ENCODE results near the gene CHRM3. TPM values are rescaled to one million over a fixed set of nuclear protein-coding genes. Genes with fewer than 3 reads are reported as not detected.

Gene CHRM3
- polyA plus RNA-seq, 1 donor (not counting 4 experiments of a cell fraction or from before 2014, with no cell fraction given): not detected

DNA sequence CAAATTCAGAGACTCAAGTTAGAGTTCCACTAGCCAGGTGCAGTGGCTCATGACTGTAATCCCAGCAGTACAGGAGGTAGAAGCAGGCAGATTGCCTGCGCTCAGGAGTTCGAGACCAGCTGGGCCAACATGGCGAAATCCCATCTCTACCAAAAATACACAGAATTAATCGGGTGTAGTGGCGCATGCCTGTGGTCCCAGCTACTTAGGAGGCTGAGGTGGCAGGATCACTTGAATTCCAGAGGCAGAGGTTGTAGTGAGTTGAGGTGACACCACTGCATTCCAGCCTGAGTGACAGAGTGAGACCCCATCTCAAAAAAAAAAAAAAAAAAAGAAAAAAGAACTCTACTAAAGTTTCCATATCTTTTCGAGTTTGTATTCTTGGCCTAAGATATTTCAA is 36.7 kb upstream of the CHRM3 start:
- Histone ChIP-seq H4K20me1 (ENCODE audit: control insufficient read depth, extremely low read depth, insufficient read depth, low read length) (no peaks in the 10 kb centered on the region), H3K9me3 (ENCODE audit: control insufficient read depth, low read depth, low read length) (no peaks in the 10 kb centered on the region), H3K27me3 (ENCODE audit: control insufficient read depth, extremely low read depth, insufficient read depth, low read length) (no peaks in the 10 kb centered on the region), H3K4me3 (ENCODE audit: control insufficient read depth in 2 of 3, extremely low read depth in 1 of 3, insufficient read depth in 2 of 3, low read depth in 1 of 3, low read length in 3 of 3) (no peak overlapping the region), H3K36me3 (ENCODE audit: control insufficient read depth in 2 of 2, extremely low read depth in 1 of 2, insufficient read depth in 2 of 2, low read length in 2 of 2) (no peaks in the 10 kb centered on the region), H3K4me2 (ENCODE audit: control insufficient read depth, extremely low read depth, insufficient read depth, low read depth, low read length) (no peak overlapping the region), H3K79me2 (ENCODE audit: control insufficient read depth, insufficient read depth, low read length) (no peaks in the 10 kb centered on the region), H2AFZ (ENCODE audit: control insufficient read depth, low read length) (no peak overlapping the region), H3K27ac (ENCODE audit: control insufficient read depth, insufficient read depth, low read length) (no peak overlapping the region), H3K4me1 (ENCODE audit: control insufficient read depth, extremely low read depth, insufficient read depth, low read length) (no peaks in the 10 kb centered on the region), H3K9me1 (ENCODE audit: control insufficient read depth, extremely low read depth, insufficient read depth, low read length) (no peaks in the 10 kb centered on the region), H3K9ac (ENCODE audit: control insufficient read depth, extremely low read depth, insufficient read depth, low read length) (no peak overlapping the region)
- TF ChIP-seq, protein P1, sequence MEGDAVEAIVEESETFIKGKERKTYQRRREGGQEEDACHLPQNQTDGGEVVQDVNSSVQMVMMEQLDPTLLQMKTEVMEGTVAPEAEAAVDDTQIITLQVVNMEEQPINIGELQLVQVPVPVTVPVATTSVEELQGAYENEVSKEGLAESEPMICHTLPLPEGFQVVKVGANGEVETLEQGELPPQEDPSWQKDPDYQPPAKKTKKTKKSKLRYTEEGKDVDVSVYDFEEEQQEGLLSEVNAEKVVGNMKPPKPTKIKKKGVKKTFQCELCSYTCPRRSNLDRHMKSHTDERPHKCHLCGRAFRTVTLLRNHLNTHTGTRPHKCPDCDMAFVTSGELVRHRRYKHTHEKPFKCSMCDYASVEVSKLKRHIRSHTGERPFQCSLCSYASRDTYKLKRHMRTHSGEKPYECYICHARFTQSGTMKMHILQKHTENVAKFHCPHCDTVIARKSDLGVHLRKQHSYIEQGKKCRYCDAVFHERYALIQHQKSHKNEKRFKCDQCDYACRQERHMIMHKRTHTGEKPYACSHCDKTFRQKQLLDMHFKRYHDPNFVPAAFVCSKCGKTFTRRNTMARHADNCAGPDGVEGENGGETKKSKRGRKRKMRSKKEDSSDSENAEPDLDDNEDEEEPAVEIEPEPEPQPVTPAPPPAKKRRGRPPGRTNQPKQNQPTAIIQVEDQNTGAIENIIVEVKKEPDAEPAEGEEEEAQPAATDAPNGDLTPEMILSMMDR (optimal IDR thresholded peaks at IDR 0.05 in 1 of 3, IDR thresholded peaks at IDR 0.05 in 1 of 3, conservative IDR thresholded peaks at IDR 0.05 in 1 of 3; ENCODE audit: extremely low read depth in 1 of 3, insufficient read depth in 2 of 3, low read length in 3 of 3): no peak
- TF ChIP-seq EZH2 (IDR thresholded peaks at IDR 0.05; ENCODE audit: low read length): no peak
- dilution Hi-C loops (cut with MboI; ENCODE audit: extremely low pct_ligation_motif_present, low sequenced_read_pairs): no loop called here
- no peak for DNase-seq (ENCODE audit: low read depth, low spot score)
- FAIRE-seq: no peak

DNA sequence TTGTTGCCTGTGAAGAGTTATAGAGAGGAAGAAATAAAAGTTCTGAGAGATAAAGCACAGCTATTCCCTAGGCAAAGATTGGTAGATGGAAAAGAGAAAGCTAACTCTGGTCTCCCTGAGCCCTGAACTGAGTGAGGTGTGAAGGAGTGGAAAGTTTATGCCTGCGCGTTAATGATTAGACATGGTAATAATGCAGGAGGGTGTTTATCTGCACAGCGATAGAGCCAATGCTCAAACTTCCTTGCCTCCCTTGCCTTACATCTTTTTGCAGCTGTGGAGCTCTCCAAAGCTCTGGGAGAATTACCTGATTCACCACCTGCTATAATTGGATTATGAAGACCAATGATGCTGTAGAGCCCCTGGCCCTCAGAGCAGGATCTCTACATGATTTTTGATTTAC is 32.8 kb upstream of the CHRM3 start:
- Histone ChIP-seq H3K9ac (ENCODE audit: control insufficient read depth, extremely low read depth, insufficient read depth, low read length) (no peak overlapping the region), H3K4me3 (ENCODE audit: control insufficient read depth in 2 of 3, extremely low read depth in 1 of 3, insufficient read depth in 2 of 3, low read depth in 1 of 3, low read length in 3 of 3) (no peak overlapping the region), H3K4me1 (ENCODE audit: control insufficient read depth, extremely low read depth, insufficient read depth, low read length) (no peaks in the 10 kb centered on the region), H3K27me3 (ENCODE audit: control insufficient read depth, extremely low read depth, insufficient read depth, low read length) (no peaks in the 10 kb centered on the region), H3K79me2 (ENCODE audit: control insufficient read depth, insufficient read depth, low read length) (no peaks in the 10 kb centered on the region), H3K27ac (ENCODE audit: control insufficient read depth, insufficient read depth, low read length) (no peak overlapping the region), H4K20me1 (ENCODE audit: control insufficient read depth, extremely low read depth, insufficient read depth, low read length) (no peaks in the 10 kb centered on the region), H3K36me3 (ENCODE audit: control insufficient read depth in 2 of 2, extremely low read depth in 1 of 2, insufficient read depth in 2 of 2, low read length in 2 of 2) (no peaks in the 10 kb centered on the region), H2AFZ (ENCODE audit: control insufficient read depth, low read length) (no peak overlapping the region), H3K9me3 (ENCODE audit: control insufficient read depth, low read depth, low read length) (no peaks in the 10 kb centered on the region), H3K4me2 (ENCODE audit: control insufficient read depth, extremely low read depth, insufficient read depth, low read depth, low read length) (no peak overlapping the region), H3K9me1 (ENCODE audit: control insufficient read depth, extremely low read depth, insufficient read depth, low read length) (no peaks in the 10 kb centered on the region)
- DNase-seq (ENCODE audit: low read depth, low spot score) (no peak), FAIRE-seq (no peak)
- TF ChIP-seq, protein P1 (optimal IDR thresholded peaks at IDR 0.05 in 1 of 3, IDR thresholded peaks at IDR 0.05 in 1 of 3, conservative IDR thresholded peaks at IDR 0.05 in 1 of 3; ENCODE audit: extremely low read depth in 1 of 3, insufficient read depth in 2 of 3, low read length in 3 of 3): no peak
- no peak for TF ChIP-seq EZH2 (IDR thresholded peaks at IDR 0.05; ENCODE audit: low read length)
- dilution Hi-C loops (cut with MboI; ENCODE audit: extremely low pct_ligation_motif_present, low sequenced_read_pairs): no loop called here
